Mesothelial cell of epicardium (in vitro differentiated cells): Measurements from ENCODE around the gene PLCH2. TPM values are rescaled to one million over a fixed set of nuclear protein-coding genes. Genes with fewer than 3 reads are reported as not detected.

Source experiments
- DNase-seq, 2 experiments: peaks; one replicate each; pipeline ENCODE4 v3.0.0; 2021; ENCODE audit warnings: low spot score in 2 of 2; ENCODE audit not compliant: unreplicated experiment in 2 of 2
- H3K27ac Mint-ChIP-seq: 2 replicates; pipeline ENCODE4 v1.8.0; 2021; ENCODE audit warnings: mixed read lengths
- H3K27me3 Mint-ChIP-seq: 2 replicates; pipeline ENCODE4 v1.8.0; 2021; ENCODE audit warnings: low read depth, mixed read lengths
- H3K36me3 Mint-ChIP-seq: 2 replicates; pipeline ENCODE4 v1.8.0; 2021; ENCODE audit warnings: mixed read lengths
- H3K4me1 Mint-ChIP-seq: 2 replicates; pipeline ENCODE4 v1.8.0; 2021; ENCODE audit warnings: mixed read lengths
- H3K4me3 Mint-ChIP-seq: 2 replicates; pipeline ENCODE4 v1.8.0; 2021; ENCODE audit warnings: mild to moderate bottlenecking, moderate library complexity, mixed read lengths
- H3K9me3 Mint-ChIP-seq: 2 replicates; pipeline ENCODE4 v1.8.0; 2021; ENCODE audit warnings: mixed read lengths
- total RNA-seq: library from RNA; stranded (reverse); gene quantifications from 3 replicates; pipeline ENCODE4 v1.2.1, GENCODE V29; 2021
- TF ChIP-seq, protein P1 (sequence below): fragments of 200-600 bp; sonication (generic); IDR thresholded peaks from one replicate; pipeline ENCODE4 v1.5.0; 2021; ENCODE audit warnings: antibody characterized with exemption; ENCODE audit not compliant: unreplicated experiment

PLCH2 gene
- total RNA-seq, 1 donor from 2014 or later: 1.7 TPM

DNA sequence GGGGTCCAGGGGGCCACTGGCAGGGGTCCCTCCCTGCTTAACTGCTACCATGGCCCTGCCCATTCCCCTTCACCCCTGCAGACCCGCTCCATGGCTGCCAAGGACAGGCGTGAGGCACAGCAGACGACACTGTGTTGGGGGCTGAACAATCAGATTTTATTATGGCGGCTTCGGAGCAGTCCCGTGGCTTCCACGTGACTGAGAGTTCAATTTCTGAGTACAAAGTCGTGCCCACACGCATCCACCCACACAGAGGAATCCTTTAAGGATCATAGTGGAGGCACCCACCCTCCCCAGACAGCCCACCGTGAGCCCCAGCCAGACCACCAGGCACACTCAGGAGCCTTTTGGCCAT, 52.5 kb downstream of the PLCH2 start:
- Mint-ChIP-seq H3K27ac (no peak overlapping the region), H3K4me1 (peaks cover 24% of the 10 kb centered on the region), H3K9me3 (no peaks in the 10 kb centered on the region), H3K4me3 (no peak overlapping the region), H3K27me3 (peaks cover 59% of the 10 kb centered on the region), H3K36me3 (no peaks in the 10 kb centered on the region)
- TF ChIP-seq, protein P1, sequence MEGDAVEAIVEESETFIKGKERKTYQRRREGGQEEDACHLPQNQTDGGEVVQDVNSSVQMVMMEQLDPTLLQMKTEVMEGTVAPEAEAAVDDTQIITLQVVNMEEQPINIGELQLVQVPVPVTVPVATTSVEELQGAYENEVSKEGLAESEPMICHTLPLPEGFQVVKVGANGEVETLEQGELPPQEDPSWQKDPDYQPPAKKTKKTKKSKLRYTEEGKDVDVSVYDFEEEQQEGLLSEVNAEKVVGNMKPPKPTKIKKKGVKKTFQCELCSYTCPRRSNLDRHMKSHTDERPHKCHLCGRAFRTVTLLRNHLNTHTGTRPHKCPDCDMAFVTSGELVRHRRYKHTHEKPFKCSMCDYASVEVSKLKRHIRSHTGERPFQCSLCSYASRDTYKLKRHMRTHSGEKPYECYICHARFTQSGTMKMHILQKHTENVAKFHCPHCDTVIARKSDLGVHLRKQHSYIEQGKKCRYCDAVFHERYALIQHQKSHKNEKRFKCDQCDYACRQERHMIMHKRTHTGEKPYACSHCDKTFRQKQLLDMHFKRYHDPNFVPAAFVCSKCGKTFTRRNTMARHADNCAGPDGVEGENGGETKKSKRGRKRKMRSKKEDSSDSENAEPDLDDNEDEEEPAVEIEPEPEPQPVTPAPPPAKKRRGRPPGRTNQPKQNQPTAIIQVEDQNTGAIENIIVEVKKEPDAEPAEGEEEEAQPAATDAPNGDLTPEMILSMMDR: no peak
- no peak for DNase-seq

DNA sequence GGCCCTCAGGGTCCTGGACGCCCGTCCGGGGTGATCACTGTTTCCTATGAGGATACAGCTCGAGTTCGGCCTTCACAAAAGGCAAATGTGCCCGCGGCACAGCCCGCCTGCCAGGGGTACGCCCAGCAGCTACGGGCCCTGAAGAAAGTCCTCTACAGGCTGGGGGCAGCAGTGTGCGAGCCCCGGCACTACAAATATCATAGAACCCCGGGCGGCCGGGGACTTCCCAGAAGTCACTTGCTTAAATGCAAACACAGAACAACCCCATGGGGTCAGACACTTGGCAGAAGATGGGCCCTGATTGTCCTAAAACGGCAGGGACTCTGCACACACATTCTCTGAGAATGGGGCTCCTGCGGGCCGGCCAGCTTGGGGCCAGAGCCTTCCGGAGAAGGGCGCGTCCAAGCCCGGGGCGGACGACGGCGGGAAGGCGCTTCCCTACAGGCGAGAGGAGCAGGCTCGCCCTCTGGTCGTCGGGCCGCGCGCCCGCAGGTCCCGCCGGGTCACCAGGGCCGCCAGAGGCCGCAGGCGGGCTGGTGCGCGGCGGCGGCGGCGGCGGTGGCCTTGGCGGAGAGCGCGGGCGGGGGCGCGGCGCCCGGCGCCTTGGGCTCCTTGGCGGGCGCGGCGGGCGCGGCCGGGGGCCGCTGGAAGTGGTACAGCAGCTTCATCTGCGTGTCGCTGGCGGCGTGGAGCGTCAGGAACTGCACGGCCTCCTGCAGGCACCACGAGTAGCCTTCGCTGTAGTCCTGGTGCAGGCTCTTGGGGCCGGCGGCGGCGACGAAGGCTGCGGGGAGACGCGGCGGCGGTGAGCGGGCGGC, 53.1 kb downstream of the PLCH2 start:
- Mint-ChIP-seq H3K4me1 (peaks cover 24% of the 10 kb centered on the region), H3K27ac (no peak overlapping the region), H3K36me3 (no peaks in the 10 kb centered on the region), H3K27me3 (peaks cover 65% of the 10 kb centered on the region), H3K9me3 (no peaks in the 10 kb centered on the region), H3K4me3 (peak overlapping the region; percentile 24)
- TF ChIP-seq, protein P1: no peak
- DNase-seq: no peak

DNA sequence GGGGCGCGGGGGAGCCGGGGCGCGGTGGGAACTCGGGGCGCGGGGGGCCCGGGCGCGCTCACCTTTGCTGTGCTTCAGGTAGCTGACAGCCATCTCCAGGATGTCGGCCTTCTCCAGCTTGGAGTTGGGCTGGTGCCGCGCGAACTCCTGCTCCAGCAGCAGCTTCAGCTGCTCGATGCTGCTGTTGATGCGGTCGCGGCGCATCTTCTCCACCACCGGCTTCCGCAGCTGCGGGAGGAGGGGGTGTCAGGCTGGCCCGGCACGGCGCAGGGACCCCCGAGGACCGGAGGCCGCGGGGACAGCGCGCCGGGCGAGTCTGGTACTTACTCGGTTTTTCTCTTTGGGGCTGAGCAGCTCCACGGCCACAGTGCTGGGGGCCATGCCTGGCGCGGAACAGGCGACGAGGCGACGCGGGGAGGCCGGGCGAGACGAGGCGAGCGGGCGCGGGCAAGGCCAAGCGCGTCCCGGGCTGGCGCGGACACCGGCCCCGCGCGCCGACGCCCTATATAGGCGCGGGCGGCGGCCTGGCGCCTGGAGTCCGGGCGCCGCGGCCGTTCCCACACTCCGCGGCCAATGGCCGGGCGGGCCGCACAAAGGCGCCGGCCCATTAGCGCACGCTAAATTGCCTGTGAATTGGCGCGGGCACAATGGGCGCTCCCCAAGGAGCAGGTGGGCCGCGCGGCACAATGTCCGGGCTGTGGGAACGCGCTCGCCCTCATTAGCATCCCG, 53.9 kb downstream of the PLCH2 start, which contains the start of gene HES5:
Gene HES5 (minus strand): TSS at position 480 of the 729 bp plus-strand sequence. CDS start 99 bp downstream, at position 381.
- H3K27ac Mint-ChIP-seq: no peak within 1 kb of the TSS
- peaks cover 23% of the 10 kb centered on the region for H3K4me1 Mint-ChIP-seq
- peak within 1 kb of the TSS; percentile 24 for H3K4me3 Mint-ChIP-seq
- DNase-seq: no peak
- TF ChIP-seq, protein P1: no peak
- H3K27me3 Mint-ChIP-seq: peaks cover 71% of the 10 kb centered on the region
- no peaks in the 10 kb centered on the region for H3K36me3 Mint-ChIP-seq
- no peaks in the 10 kb centered on the region for H3K9me3 Mint-ChIP-seq

DNA sequence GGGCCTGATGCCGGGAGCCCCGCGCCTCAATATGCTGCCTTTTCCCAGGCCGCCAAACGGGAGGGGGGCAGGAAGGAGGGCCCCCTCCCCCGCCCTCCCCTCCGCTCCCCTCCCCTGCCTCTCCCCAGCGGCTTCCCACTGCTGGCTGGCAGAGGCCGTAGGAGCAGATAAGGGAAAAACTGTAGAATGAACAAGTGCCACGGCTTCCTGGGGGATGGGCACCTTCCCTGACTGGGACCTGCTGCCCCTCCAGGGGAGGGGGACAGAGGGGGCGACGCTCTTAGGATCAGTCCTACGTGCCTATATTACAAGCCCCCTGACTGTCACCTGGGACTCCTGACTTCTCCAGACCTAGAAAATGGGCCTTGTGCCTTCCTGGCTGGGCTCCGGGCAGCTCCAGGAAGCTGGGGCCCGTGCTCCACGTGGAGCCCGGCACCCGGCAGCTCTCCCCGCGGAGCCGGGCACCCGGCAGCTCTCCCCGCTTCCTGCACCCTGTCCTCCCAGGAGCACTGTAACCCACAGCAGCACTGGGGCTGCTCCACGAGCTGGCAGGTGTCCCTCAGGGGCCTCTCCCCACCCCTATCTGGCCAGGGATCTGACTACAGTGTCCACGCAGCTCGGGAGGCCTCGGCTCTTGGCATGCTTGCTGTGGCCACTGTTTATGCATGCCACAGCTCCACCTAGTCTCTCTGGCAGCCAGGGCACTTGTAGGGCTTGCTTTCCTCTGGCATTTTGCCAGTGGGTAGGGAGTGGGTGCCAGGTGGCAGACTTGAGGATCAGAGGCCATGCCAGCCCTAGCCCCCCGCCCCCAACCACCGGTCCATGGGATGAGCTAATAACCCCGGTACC, 54.6 kb downstream of the PLCH2 start:
- Mint-ChIP-seq H3K27ac (no peak overlapping the region), H3K36me3 (no peaks in the 10 kb centered on the region), H3K9me3 (no peaks in the 10 kb centered on the region), H3K4me1 (peaks cover 22% of the 10 kb centered on the region), H3K27me3 (peaks cover 76% of the 10 kb centered on the region), H3K4me3 (no peak overlapping the region)
- TF ChIP-seq, protein P1: no peak
- no peak for DNase-seq

DNA sequence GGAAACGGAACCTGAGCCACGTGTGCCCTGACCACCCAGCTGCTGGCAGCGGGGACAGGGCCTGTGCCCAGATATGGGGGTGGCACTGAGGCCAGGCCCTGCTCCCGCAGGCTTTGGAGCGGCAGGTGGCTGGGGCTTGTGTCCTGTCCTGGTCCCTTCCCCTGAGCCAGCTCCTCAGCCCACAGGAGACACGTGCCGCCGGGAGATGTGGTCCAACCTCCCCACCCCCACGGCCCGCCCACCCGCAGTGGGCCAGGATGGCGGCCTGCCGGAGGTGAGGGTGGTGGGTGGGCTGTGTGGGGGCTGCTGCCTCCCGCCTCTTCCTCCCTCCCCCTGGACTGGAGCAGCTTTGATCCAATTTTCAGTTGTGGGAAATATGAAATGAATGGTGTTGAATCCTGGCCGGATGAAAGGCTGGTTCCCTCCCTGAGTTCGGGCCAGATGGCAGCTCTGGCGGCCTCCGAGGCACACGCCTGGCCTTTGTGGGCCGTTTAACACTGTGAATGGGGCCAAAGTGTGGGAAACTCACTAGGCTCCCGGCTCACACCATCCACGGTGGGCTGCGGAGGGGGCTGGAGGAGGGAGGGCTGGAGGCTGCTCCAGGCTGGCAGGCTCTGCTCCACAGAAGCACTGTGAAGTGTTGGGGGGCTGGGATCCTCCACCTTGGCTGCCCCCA, 56.5 kb downstream of the PLCH2 start:
- no peak overlapping the region for H3K4me3 Mint-ChIP-seq
- DNase-seq: no peak
- TF ChIP-seq, protein P1: no peak
- H3K27me3 Mint-ChIP-seq: peaks cover 81% of the 10 kb centered on the region
- no peak overlapping the region for H3K27ac Mint-ChIP-seq
- H3K36me3 Mint-ChIP-seq: no peaks in the 10 kb centered on the region
- peaks cover 22% of the 10 kb centered on the region for H3K4me1 Mint-ChIP-seq
- H3K9me3 Mint-ChIP-seq: no peaks in the 10 kb centered on the region
